Measurements from ENCODE around the gene MRPL24. TPM values are rescaled to one million over a fixed set of nuclear protein-coding genes. Genes with fewer than 3 reads are reported as not detected.

Gene MRPL24
- total and polyA plus RNA-seq, 2 of the 13 experiments (the other 11 are each of a cell fraction or from before 2014, with no cell fraction given), result 38.1 to 42.9 TPM

- TF ChIP-seq ZBTB25 (CRISPR knock-in tag; IDR thresholded peaks at IDR 0.05) (no peak; the same call in 1 of the 2 replicates), ZNF503 (CRISPR knock-in tag; IDR thresholded peaks at IDR 0.05) (no peak), SKIL (CRISPR knock-in tag; IDR thresholded peaks at IDR 0.05; ENCODE audit: borderline replicate concordance) (no peak), NFIC (IDR thresholded peaks at IDR 0.05; ENCODE audit: low read length) (no peak), SRF (IDR thresholded peaks at IDR 0.05; ENCODE audit: low read depth, low read length) (no peak), ZNF670 (CRISPR knock-in tag; IDR thresholded peaks at IDR 0.05; ENCODE audit: borderline replicate concordance) (no peak), ZNF354B (CRISPR knock-in tag; IDR thresholded peaks at IDR 0.05) (no peak), ZNF672 (CRISPR knock-in tag; IDR thresholded peaks at IDR 0.05) (no peak), ZNF576 (CRISPR knock-in tag; IDR thresholded peaks at IDR 0.05) (no peak), AGO1 (IDR thresholded peaks at IDR 0.05; ENCODE audit: low read depth, low read length, poor library complexity, severe bottlenecking) (no peak), ZNF552 (CRISPR knock-in tag; IDR thresholded peaks at IDR 0.05; ENCODE audit: borderline replicate concordance) (peak; percentile 22; the same call in 1 of the 2 replicates), RARA (CRISPR knock-in tag; IDR thresholded peaks at IDR 0.05) (no peak)
- TF ChIP-seq, protein P1, sequence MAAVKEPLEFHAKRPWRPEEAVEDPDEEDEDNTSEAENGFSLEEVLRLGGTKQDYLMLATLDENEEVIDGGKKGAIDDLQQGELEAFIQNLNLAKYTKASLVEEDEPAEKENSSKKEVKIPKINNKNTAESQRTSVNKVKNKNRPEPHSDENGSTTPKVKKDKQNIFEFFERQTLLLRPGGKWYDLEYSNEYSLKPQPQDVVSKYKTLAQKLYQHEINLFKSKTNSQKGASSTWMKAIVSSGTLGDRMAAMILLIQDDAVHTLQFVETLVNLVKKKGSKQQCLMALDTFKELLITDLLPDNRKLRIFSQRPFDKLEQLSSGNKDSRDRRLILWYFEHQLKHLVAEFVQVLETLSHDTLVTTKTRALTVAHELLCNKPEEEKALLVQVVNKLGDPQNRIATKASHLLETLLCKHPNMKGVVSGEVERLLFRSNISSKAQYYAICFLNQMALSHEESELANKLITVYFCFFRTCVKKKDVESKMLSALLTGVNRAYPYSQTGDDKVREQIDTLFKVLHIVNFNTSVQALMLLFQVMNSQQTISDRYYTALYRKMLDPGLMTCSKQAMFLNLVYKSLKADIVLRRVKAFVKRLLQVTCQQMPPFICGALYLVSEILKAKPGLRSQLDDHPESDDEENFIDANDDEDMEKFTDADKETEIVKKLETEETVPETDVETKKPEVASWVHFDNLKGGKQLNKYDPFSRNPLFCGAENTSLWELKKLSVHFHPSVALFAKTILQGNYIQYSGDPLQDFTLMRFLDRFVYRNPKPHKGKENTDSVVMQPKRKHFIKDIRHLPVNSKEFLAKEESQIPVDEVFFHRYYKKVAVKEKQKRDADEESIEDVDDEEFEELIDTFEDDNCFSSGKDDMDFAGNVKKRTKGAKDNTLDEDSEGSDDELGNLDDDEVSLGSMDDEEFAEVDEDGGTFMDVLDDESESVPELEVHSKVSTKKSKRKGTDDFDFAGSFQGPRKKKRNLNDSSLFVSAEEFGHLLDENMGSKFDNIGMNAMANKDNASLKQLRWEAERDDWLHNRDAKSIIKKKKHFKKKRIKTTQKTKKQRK (IDR thresholded peaks at IDR 0.05; ENCODE audit: low read length), result no peak
Observed at GRCh38 chr1:156746728-156747631, 6.1 kb upstream of the MRPL24 start (continued).

Measured in HepG2 (cell line).